HG03457 (cell line): Measurements from ENCODE around the gene MAST4.
"Not testable (repeated sequence)": the region's sequence is repeated elsewhere in the genome, so short reads cannot be mapped to it uniquely, and the experiment has no call there.

Source experiments
- ATAC-seq: cut with Tn5 transposase; IDR thresholded peaks from one replicate; pipeline ENCODE4 v1.9.1; 2021; ENCODE audit warnings: moderate number of reproducible peaks; ENCODE audit not compliant: unreplicated experiment

Gene MAST4

GRCh38 chr5:66741394-66741793, 145.2 kb downstream of the MAST4 start:
- no peak for ATAC-seq

GRCh38 chr5:66742083-66742895, 146.1 kb downstream of the MAST4 start:
- no peak for ATAC-seq

- ATAC-seq: no peak
Observed at GRCh38 chr5:66742896-66743247, 146.7 kb downstream of the MAST4 start.

GRCh38 chr5:66743344-66743743, 147.2 kb downstream of the MAST4 start:
- no peak for ATAC-seq

GRCh38 chr5:66744040-66744439, 147.8 kb downstream of the MAST4 start:
- ATAC-seq: no peak

- no peak for ATAC-seq
Observed at GRCh38 chr5:66745297-66745696, 149.1 kb downstream of the MAST4 start.

- no peak for ATAC-seq
Observed at GRCh38 chr5:66747607-66748006, 151.4 kb downstream of the MAST4 start.

- ATAC-seq: not testable (repeated sequence)
Observed at GRCh38 chr5:66752668-66753067, 156.5 kb downstream of the MAST4 start.

- no peak for ATAC-seq
Observed at GRCh38 chr5:66757219-66757833, 161.1 kb downstream of the MAST4 start.

- ATAC-seq: no peak
Observed at GRCh38 chr5:66757834-66758371, 161.7 kb downstream of the MAST4 start.

GRCh38 chr5:66769030-66769733, 173.0 kb downstream of the MAST4 start:
- no peak for ATAC-seq

GRCh38 chr5:66769839-66770617, 173.8 kb downstream of the MAST4 start:
- no peak for ATAC-seq

GRCh38 chr5:66777868-66778267, 181.7 kb downstream of the MAST4 start:
- ATAC-seq: no peak

- ATAC-seq: no peak
Observed at GRCh38 chr5:66779528-66779927, 183.3 kb downstream of the MAST4 start.

- ATAC-seq: no peak
Observed at GRCh38 chr5:66788556-66788955, 192.4 kb downstream of the MAST4 start.

- no peak for ATAC-seq
Observed at GRCh38 chr5:66789434-66789833, 193.2 kb downstream of the MAST4 start.

GRCh38 chr5:66793049-66793448, 196.9 kb downstream of the MAST4 start:
- ATAC-seq: no peak

- no peak for ATAC-seq
Observed at GRCh38 chr5:66795682-66796081, 199.5 kb downstream of the MAST4 start.

GRCh38 chr5:66796305-66797292, 200.4 kb downstream of the MAST4 start:
- ATAC-seq: no peak

GRCh38 chr5:66802941-66803340, 206.7 kb downstream of the MAST4 start:
- ATAC-seq: no peak
